Cardiac muscle cell (in vitro differentiated cells and primary cell): ENCODE results near the gene PRDM5. TPM values are rescaled to one million over a fixed set of nuclear protein-coding genes. Genes with fewer than 3 reads are reported as not detected.
A peak's percentile ranks its signal among the peaks of the same experiment; 100 is the strongest.

Experiments used
- DNase-seq, 2 donors: peaks; one replicate each; pipeline versions ENCODE4 v3.0.0 to v3.0.0-alpha.2; 2010 to 2017; ENCODE audit warnings: low read depth in 1 of 2, low spot score in 1 of 2
- H3K27ac ChIP-seq: fragments of 200-600 bp; sonication (generic); 2 replicates; pipeline ENCODE4 v1.5.1; 2016
- H3K27me3 ChIP-seq: fragments of 200-600 bp; sonication (generic); 2 replicates; pipeline ENCODE4 v1.6.0; 2016; ENCODE audit warnings: control low read depth
- H3K36me3 ChIP-seq: fragments of 200-600 bp; sonication (generic); 2 replicates; pipeline ENCODE4 v1.5.1; 2016; ENCODE audit warnings: control low read depth
- H3K4me1 ChIP-seq: fragments of 200-600 bp; sonication (generic); 2 replicates; pipeline ENCODE4 v1.8.1; 2017; ENCODE audit warnings: low read depth, mild to moderate bottlenecking, mixed run types
- H3K4me3 ChIP-seq: fragments of 200-600 bp; sonication (generic); 2 replicates; pipeline ENCODE4 v1.5.1; 2016; ENCODE audit warnings: mild to moderate bottlenecking
- H3K9me3 ChIP-seq: fragments of 200-600 bp; sonication (generic); 2 replicates; pipeline ENCODE4 v1.5.1; 2017; ENCODE audit warnings: low read depth, mild to moderate bottlenecking, control low read depth
- polyA plus RNA-seq: library from polyadenylated mRNA; unstranded; fragments of >200 nt; fragmentation: Nextera tagmentation; extraction: Ambion mirVana; gene quantifications from 2 replicates; pipeline ENCODE4 v1.2.1, GENCODE V29; 2016
- total RNA-seq: library from RNA; depleted of rRNA; stranded (reverse); fragments of >200 nt; gene quantifications from 2 replicates; pipeline ENCODE4 v1.2.3, GENCODE V29; 2016
- TF ChIP-seq, protein P1 (sequence below): IDR thresholded peaks from 2 replicates; pipeline ENCODE4 v1.5.1; 2012; ENCODE audit warnings: low read depth, mild to moderate bottlenecking, low read length

The PRDM5 gene
- total RNA-seq (10.9 and 19.3 TPM in 2 replicates), polyA plus RNA-seq (8.7 and 9.3 TPM in 2 replicates)

DNA sequence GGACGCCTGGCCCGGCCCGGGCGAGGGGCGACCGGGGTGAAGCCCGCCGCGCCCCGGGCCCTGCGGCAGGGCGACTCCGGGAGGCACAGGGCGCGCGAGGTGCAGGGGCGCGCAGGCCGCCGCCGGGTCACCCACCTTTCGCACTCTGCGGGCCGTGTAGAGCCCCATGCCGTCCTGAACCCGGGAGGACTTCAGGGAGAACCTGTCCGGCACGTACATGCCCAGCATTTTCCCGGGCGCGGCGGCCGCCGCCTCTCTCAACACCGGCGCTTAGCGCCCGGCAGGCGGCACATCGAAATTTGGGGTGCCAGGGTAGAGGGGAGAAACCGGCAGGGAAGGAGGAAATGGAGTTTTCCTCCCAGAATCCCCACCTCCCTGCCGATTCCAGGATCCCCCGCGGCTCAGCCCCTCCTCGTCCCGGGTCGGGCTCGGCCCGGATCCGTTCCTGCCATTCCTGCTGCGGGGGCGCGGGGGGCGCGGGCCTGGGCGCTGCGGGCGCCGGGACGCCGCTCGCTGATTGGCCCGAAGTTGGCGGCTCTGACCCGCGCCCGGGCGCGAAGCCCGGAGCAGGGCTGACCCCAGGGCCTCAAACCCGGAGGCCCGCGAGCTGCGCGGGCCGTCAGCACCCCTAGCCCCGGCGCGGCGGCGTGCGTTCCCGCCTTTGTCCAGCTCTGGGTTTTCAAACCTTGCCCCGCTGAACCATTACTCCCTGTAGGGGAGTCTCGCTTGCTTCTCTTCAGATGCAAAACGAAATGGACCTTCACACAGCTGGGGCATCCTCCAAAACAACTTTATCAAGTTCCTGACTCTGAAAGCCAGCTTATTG, at the start of gene PRDM5:
Gene PRDM5 (minus strand): TSS at position 346 of the 826 bp plus-strand sequence. CDS start 118 bp downstream, at position 228.
- H3K9me3 ChIP-seq = no peaks in the 10 kb centered on the region
- peak; percentile 66 to 76 for DNase-seq
- peak within 1 kb of the TSS; percentile 86 for H3K27ac ChIP-seq
- H3K4me3 ChIP-seq = peak within 1 kb of the TSS; percentile 71
- H3K27me3 ChIP-seq = no peaks in the 10 kb centered on the region
- H3K36me3 ChIP-seq = no peaks in the 10 kb centered on the region
- TF ChIP-seq, protein P1, sequence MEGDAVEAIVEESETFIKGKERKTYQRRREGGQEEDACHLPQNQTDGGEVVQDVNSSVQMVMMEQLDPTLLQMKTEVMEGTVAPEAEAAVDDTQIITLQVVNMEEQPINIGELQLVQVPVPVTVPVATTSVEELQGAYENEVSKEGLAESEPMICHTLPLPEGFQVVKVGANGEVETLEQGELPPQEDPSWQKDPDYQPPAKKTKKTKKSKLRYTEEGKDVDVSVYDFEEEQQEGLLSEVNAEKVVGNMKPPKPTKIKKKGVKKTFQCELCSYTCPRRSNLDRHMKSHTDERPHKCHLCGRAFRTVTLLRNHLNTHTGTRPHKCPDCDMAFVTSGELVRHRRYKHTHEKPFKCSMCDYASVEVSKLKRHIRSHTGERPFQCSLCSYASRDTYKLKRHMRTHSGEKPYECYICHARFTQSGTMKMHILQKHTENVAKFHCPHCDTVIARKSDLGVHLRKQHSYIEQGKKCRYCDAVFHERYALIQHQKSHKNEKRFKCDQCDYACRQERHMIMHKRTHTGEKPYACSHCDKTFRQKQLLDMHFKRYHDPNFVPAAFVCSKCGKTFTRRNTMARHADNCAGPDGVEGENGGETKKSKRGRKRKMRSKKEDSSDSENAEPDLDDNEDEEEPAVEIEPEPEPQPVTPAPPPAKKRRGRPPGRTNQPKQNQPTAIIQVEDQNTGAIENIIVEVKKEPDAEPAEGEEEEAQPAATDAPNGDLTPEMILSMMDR = peak; percentile 12
- peaks cover 14% of the 10 kb centered on the region for H3K4me1 ChIP-seq

DNA sequence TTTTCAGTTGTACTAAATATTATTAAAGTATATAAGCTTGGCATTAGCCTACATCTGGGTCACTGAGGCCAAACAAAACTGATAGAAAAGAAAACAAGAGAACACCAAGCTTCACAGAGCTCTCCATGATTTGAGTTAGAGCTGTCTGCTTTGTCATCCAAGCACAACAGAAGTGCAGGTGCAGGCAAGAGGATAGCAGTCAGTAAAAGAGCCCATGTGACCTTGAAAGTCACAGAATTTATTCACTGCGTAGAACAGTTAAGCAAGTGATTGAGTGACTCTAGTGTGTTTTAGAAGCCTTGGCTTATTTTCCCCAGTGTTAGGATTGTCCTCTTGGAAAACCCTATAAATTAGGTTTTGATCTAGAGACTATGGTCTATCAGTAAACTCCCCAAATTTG, 49.4 kb upstream of the PRDM5 start:
- Histone ChIP-seq H3K36me3 (no peaks in the 10 kb centered on the region), H3K4me3 (no peak overlapping the region)
- TF ChIP-seq, protein P1 = no peak

DNA sequence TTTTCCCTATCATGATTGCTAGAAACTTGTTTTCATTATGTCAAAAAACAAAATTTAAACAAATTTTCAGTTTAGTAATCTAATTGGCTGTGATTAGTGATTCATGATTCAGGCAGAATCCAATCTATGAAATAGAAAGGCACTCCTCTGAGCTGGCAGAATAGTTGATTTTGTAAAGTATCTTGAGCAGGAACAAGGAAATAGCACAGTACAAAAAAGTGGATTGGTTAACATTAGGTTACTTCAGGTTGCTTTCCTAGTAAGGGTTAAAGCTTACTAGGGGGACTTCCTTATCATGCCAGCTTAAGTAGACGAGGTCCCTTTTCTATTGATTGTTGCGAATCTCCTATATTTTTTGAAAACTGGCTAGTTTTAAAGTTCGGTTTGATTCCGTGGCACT, 43.4 kb upstream of the PRDM5 start:
- TF ChIP-seq, protein P1 = no peak
- Histone ChIP-seq H3K27me3 (no peaks in the 10 kb centered on the region), H3K9me3 (no peaks in the 10 kb centered on the region), H3K36me3 (no peaks in the 10 kb centered on the region), H3K4me1 (peaks cover 17% of the 10 kb centered on the region), H3K4me3 (no peak overlapping the region), H3K27ac (no peak overlapping the region)
- no peak for DNase-seq

More for the DNA sequence above, 49.4 kb upstream of the PRDM5 start:
- Histone ChIP-seq H3K27ac (no peak overlapping the region), H3K4me1 (no peaks in the 10 kb centered on the region), H3K9me3 (no peaks in the 10 kb centered on the region), H3K27me3 (no peaks in the 10 kb centered on the region)
- no peak for DNase-seq

DNA sequence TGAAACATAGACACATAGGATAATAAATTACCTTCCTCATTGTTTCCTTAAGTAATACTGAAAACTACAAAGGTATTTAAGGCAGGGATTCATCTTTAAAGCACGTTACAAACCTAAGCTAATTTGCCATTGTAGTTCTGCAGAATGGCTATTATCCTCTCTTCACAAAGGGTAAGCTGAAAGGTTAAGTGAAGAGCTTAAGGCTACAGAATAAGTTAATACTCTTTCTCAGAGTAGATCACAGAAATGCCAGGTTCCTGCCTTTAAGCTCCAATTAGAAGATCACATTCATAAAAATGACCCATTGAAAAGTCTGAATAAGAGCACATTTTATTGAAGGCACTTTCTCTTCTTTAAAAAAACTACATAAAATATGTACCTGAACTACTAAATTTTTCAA, 42.1 kb upstream of the PRDM5 start:
- Histone ChIP-seq H3K36me3 (no peaks in the 10 kb centered on the region), H3K27ac (no peak overlapping the region), H3K27me3 (no peaks in the 10 kb centered on the region), H3K9me3 (no peaks in the 10 kb centered on the region), H3K4me1 (peaks cover 17% of the 10 kb centered on the region), H3K4me3 (no peak overlapping the region)
- TF ChIP-seq, protein P1 = no peak
- DNase-seq = no peak

DNA sequence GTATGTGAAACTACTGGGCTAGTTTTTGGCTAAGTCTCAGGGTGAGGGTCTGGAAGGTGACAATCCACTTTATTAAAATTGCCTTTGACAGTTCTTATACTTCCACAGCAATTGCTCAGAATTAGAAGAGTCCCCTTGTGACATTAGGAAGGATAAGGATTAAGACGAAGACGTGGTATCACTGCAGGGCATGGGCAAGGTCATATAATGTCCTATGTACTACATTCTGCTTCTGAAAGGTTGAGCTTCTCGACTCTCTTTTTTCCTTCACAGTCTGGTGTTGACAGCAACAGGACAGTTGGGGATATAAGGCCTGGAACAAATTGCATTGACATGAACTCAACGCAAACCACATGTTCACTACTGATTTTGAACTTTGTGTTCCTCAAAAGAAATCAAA, 40.9 kb upstream of the PRDM5 start:
- TF ChIP-seq, protein P1 = no peak
- H3K9me3 ChIP-seq = no peaks in the 10 kb centered on the region

More for the DNA sequence above, 40.9 kb upstream of the PRDM5 start:
- DNase-seq = peak in 1 of 2 donors; percentile 36
- no peaks in the 10 kb centered on the region for H3K36me3 ChIP-seq
- H3K4me3 ChIP-seq = no peak overlapping the region
- H3K4me1 ChIP-seq = peaks cover 17% of the 10 kb centered on the region
- no peak overlapping the region for H3K27ac ChIP-seq
- no peaks in the 10 kb centered on the region for H3K27me3 ChIP-seq
